ENCODE measurements around the gene DIO3.

Gene DIO3

GRCh38 chr14:101518611-101519473, 42.5 kb upstream of the DIO3 start:
- no peak for TF ChIP-seq CTCF (IDR thresholded peaks at IDR 0.05)
- no peak overlapping the region for H3K27ac Mint-ChIP-seq
- no peak for DNase-seq
- peaks cover 11% of the 10 kb centered on the region for H3K9me3 Mint-ChIP-seq
- peaks cover 48% of the 10 kb centered on the region for H3K4me1 Mint-ChIP-seq
- no peaks in the 10 kb centered on the region for H3K36me3 Mint-ChIP-seq (ENCODE audit: low read depth)
- no peak overlapping the region for H3K4me3 Mint-ChIP-seq
- H3K27me3 Mint-ChIP-seq (ENCODE audit: low read depth, poor library complexity) = peaks cover 3% of the 10 kb centered on the region

GRCh38 chr14:101520621-101521472, 40.4 kb upstream of the DIO3 start:
- Mint-ChIP-seq H3K4me1 (peaks cover 58% of the 10 kb centered on the region), H3K27ac (no peak overlapping the region), H3K9me3 (peaks cover 6% of the 10 kb centered on the region)

GRCh38 chr14:101521473-101521915, 39.8 kb upstream of the DIO3 start:
- no peak for TF ChIP-seq CTCF (IDR thresholded peaks at IDR 0.05)
- peak; percentile 44 for DNase-seq
- H3K4me1 Mint-ChIP-seq = peaks cover 64% of the 10 kb centered on the region
- H3K4me3 Mint-ChIP-seq = no peak overlapping the region
- no peaks in the 10 kb centered on the region for H3K36me3 Mint-ChIP-seq (ENCODE audit: low read depth)
- no peak overlapping the region for H3K27ac Mint-ChIP-seq
- H3K9me3 Mint-ChIP-seq = no peaks in the 10 kb centered on the region
- no peaks in the 10 kb centered on the region for H3K27me3 Mint-ChIP-seq (ENCODE audit: low read depth, poor library complexity)

More at GRCh38 chr14:101520621-101521472, 40.4 kb upstream of the DIO3 start:
- DNase-seq = no peak
- H3K27me3 Mint-ChIP-seq (ENCODE audit: low read depth, poor library complexity) = peaks cover 1% of the 10 kb centered on the region
- TF ChIP-seq CTCF (IDR thresholded peaks at IDR 0.05) = no peak
- H3K36me3 Mint-ChIP-seq (ENCODE audit: low read depth) = no peaks in the 10 kb centered on the region
- H3K4me3 Mint-ChIP-seq = no peak overlapping the region

- Mint-ChIP-seq H3K36me3 (ENCODE audit: low read depth) (no peaks in the 10 kb centered on the region), H3K27me3 (ENCODE audit: low read depth, poor library complexity) (no peaks in the 10 kb centered on the region), H3K9me3 (no peaks in the 10 kb centered on the region), H3K4me1 (peaks cover 69% of the 10 kb centered on the region), H3K27ac (no peak overlapping the region), H3K4me3 (no peak overlapping the region)
- DNase-seq = no peak
- TF ChIP-seq CTCF (IDR thresholded peaks at IDR 0.05) = no peak
Observed at GRCh38 chr14:101521978-101522377, 39.3 kb upstream of the DIO3 start.

GRCh38 chr14:101525640-101526527, 35.4 kb upstream of the DIO3 start:
- Mint-ChIP-seq H3K27me3 (ENCODE audit: low read depth, poor library complexity) (peaks cover 10% of the 10 kb centered on the region), H3K9me3 (no peaks in the 10 kb centered on the region), H3K27ac (no peak overlapping the region), H3K4me1 (peaks cover 72% of the 10 kb centered on the region), H3K4me3 (no peak overlapping the region), H3K36me3 (ENCODE audit: low read depth) (no peaks in the 10 kb centered on the region)
- DNase-seq = no peak
- no peak for TF ChIP-seq CTCF (IDR thresholded peaks at IDR 0.05)
